GM12878 (cell line): ENCODE data around the gene ELFN2. TPM values are rescaled to one million over a fixed set of nuclear protein-coding genes. Genes with fewer than 3 reads are reported as not detected.

ENCODE experiments used
- ATAC-seq: fragments of 200-7000 bp; cut with Tn5 transposase; 3 replicates; pipeline ENCODE4 v1.9.1; 2020; ENCODE audit warnings: mild to moderate bottlenecking, moderate library complexity
- BruUV-seq: library from RNA; stranded (reverse); fragments of 400-500 nt; replicated peaks from 2 replicates; lab custom pipeline; 2021; lab: Mats Ljungman, UMichigan
- CTCF ChIA-PET: fragments of 300-600 bp; sonication (Branson Sonifier 250); formaldehyde crosslinking; extraction: SDS; loops from one replicate; lab custom pipeline; 2021; ENCODE audit warnings: inconsistent platforms; lab: Yijun Ruan, JAX
- POLR2A ChIA-PET: fragments of 350-600 bp; formaldehyde crosslinking; extraction: SDS; loops from one replicate; lab custom pipeline; 2021; ENCODE audit warnings: inconsistent platforms; lab: Charles Lee
- RAD21 ChIA-PET: fragments of 300-600 bp; sonication (Branson Sonifier 250); formaldehyde crosslinking; loops from one replicate; lab custom pipeline; 2023; ENCODE audit warnings: antibody characterized with exemption; ENCODE audit not compliant: unreplicated experiment; lab: Charles Lee
- SMC1A ChIA-PET: fragments of 300-600 bp; sonication (Branson Sonifier 250); formaldehyde crosslinking; loops from one replicate; lab custom pipeline; 2023; ENCODE audit not compliant: unreplicated experiment, uncharacterized antibody; lab: Charles Lee
- DNase-seq: peaks from one replicate; pipeline ENCODE4 v3.0.0-alpha.2; 2011; ENCODE audit warnings: low read depth, low spot score
- FAIRE-seq: peaks from 3 replicates; lab custom pipeline; 2011; peaks lifted over from hg19 to GRCh38; lab: Jason Lieb, UNC
- H2AFZ ChIP-seq: 2 replicates; pipeline ENCODE4 v1.6.0; 2011; ENCODE audit warnings: low read depth, low read length, control low read depth; ENCODE audit not compliant: control insufficient read depth
- H3K27ac ChIP-seq: 2 replicates; pipeline ENCODE4 v1.5.1; 2011; ENCODE audit warnings: control low read depth; ENCODE audit not compliant: control insufficient read depth, insufficient read depth
- H3K27me3 ChIP-seq, 2 experiments: replicated peaks in 1 of 2; 2 replicates each; pipeline versions ENCODE4 v1.6.0 to v1.6.1; 2011; ENCODE audit warnings: low read length in 1 of 2; ENCODE audit not compliant: control insufficient read depth in 2 of 2, insufficient read depth in 2 of 2
- H3K36me3 ChIP-seq, 2 experiments: 2 replicates each; pipeline ENCODE4 v1.5.1; 2011; ENCODE audit warnings: low read length in 1 of 2; ENCODE audit not compliant: control insufficient read depth in 2 of 2, insufficient read depth in 2 of 2
- H3K4me1 ChIP-seq: 2 replicates; pipeline ENCODE4 v1.6.1; 2011; ENCODE audit warnings: mild to moderate bottlenecking, low read length, moderate library complexity, mixed read lengths; ENCODE audit not compliant: control insufficient read depth, insufficient read depth
- H3K4me2 ChIP-seq: 2 replicates; pipeline ENCODE4 v1.6.0; 2011; ENCODE audit warnings: control low read depth; ENCODE audit not compliant: control insufficient read depth, insufficient read depth
- H3K4me3 ChIP-seq: fragments of 200-600 bp; sonication (generic); 2 replicates; pipeline ENCODE4 v1.5.1; 2016
- H3K79me2 ChIP-seq: 2 replicates; pipeline ENCODE4 v1.6.0; 2011; ENCODE audit warnings: low read length; ENCODE audit not compliant: control insufficient read depth, insufficient read depth
- H3K9ac ChIP-seq: 2 replicates; pipeline ENCODE4 v1.8.0; 2011; ENCODE audit warnings: low read length, control low read depth, mixed read lengths; ENCODE audit not compliant: control insufficient read depth, insufficient read depth
- H3K9me3 ChIP-seq: replicated peaks from 3 replicates; pipeline ENCODE4 v1.5.1; 2011; ENCODE audit warnings: mild to moderate bottlenecking, low read length; ENCODE audit not compliant: control insufficient read depth, insufficient read depth
- H4K20me1 ChIP-seq: 2 replicates; pipeline ENCODE4 v1.6.0; 2011; ENCODE audit not compliant: control insufficient read depth, insufficient read depth
- HDGF ChIP-seq: fragments of 450-650 bp; IDR thresholded peaks from 2 replicates; pipeline ENCODE4 v1.6.1; 2016; ENCODE audit warnings: antibody characterized with exemption
- NR2C1 ChIP-seq: fragments of 450-650 bp; IDR thresholded peaks from 2 replicates; pipeline ENCODE4 v1.6.1; 2017; ENCODE audit warnings: antibody characterized with exemption, mild to moderate bottlenecking, moderate library complexity
- SREBF1 ChIP-seq: IDR thresholded peaks from 2 replicates; pipeline ENCODE4 v1.6.1; 2012; ENCODE audit warnings: mild to moderate bottlenecking, low read length
- TBL1XR1 ChIP-seq: IDR thresholded peaks from 2 replicates; pipeline ENCODE4 v1.6.1; 2012; ENCODE audit warnings: low read depth, low read length, improper control_type of control experiment
- WGBS: methylation state at CpG from one replicate; pipeline ENCODE4 v1.1.6; 2016; ENCODE audit warnings: low lambda C conversion rate; ENCODE audit not compliant: insufficient replicate concordance, insufficient coverage; ENCODE audit errors: missing lambda C conversion rate; 5-methylcytosine and 5-hydroxymethylcytosine counted together
- in situ Hi-C: fragments of 300-500 bp; cut with MboI; formaldehyde crosslinking; loops from 9 replicates; pipeline ENCODE4 v1.14.3; 2018; ENCODE audit warnings: mixed read lengths
- intact Hi-C: fragments of 100-400 bp; cut with micrococcal nuclease; formaldehyde crosslinking; loops from one replicate; pipeline ENCODE4 v1.14.2; 2022; ENCODE audit not compliant: unreplicated experiment
- polyA plus RNA-seq, 11 experiments: library from polyadenylated mRNA; depleted of rRNA in 4 of 11; unstranded in 6 of 11; stranded (reverse) in 5 of 11; fragments of >200 nt; fragmentation: Nextera tagmentation in 4 of 11; fragmentation: Illumina TruSeq in 1 of 11; extraction: Ambion mirVana in 4 of 11; extraction: Trizol in 1 of 11; gene quantifications; 1 replicate in 1 of 11; 2 replicates in 10 of 11; pipeline versions ENCODE4 v1.2.1 to v1.2.3, GENCODE V29; 2011 to 2016; ENCODE audit warnings: inconsistent platforms in 2 of 11, missing spikeins in 2 of 11, low read depth in 1 of 11
- total RNA-seq, 4 experiments: library from RNA; depleted of rRNA in 3 of 4; stranded (reverse); fragments of >200 nt in 3 of 4; fragmentation: Illumina TruSeq in 1 of 4; extraction: Trizol in 1 of 4; gene quantifications; 2 replicates each; pipeline versions ENCODE4 v1.2.1 to v1.2.3, GENCODE V29; 2013 to 2021
- TF ChIP-seq, protein P1 (sequence below): fragments of 450-650 bp; formaldehyde crosslinking; IDR thresholded peaks from 2 replicates; pipeline ENCODE4 v1.5.0; 2022; ENCODE audit warnings: mild to moderate bottlenecking, missing genetic modification characterization

Gene ELFN2
- total and polyA plus RNA-seq, 10 of the 15 experiments (the other 5 are each of a cell fraction or from before 2014, with no cell fraction given), result 0.03 to 0.05 TPM; not detected in 8

GRCh38 chr22:37462436-37462835 lies 35.2 kb upstream of the ELFN2 start:
- no peak for DNase-seq
- SMC1A ChIA-PET, result interaction anchor here (1.3 kb wide), 1 partner anchor 36 kb away, joined by 3 read pairs; no protein-coding TSS in a partner anchor
- CTCF ChIA-PET, result interaction anchor here (0.6 to 1.4 kb wide), 3 partner anchors 10 to 145 kb away, joined by 3 to 4 read pairs (median 4); no protein-coding TSS in a partner anchor
- no peaks in the 10 kb centered on the region for H3K79me2 ChIP-seq
- H3K27ac ChIP-seq, result no peak overlapping the region
- POLR2A ChIA-PET, result no interaction called here
- H3K27me3 ChIP-seq, result no peaks in the 10 kb centered on the region
- WGBS, result 88% methylated on average over 5 of the region's 5 CpGs
- no peaks in the 10 kb centered on the region; the same call in 1 of the 2 replicates for H4K20me1 ChIP-seq
- FAIRE-seq, result no peak
- no peak overlapping the region for H3K9ac ChIP-seq
- H2AFZ ChIP-seq, result no peak overlapping the region
- no peaks in the 10 kb centered on the region for H3K9me3 ChIP-seq
- in situ Hi-C loops, result no loop called here
- H3K4me1 ChIP-seq, result peaks cover 12% of the 10 kb centered on the region
- no peak for ATAC-seq
- H3K4me2 ChIP-seq, result no peak overlapping the region
- H3K4me3 ChIP-seq, result no peak overlapping the region
- RAD21 ChIA-PET, result interaction anchor here (0.7 kb wide), 1 partner anchor 340 kb away, joined by 3 read pairs; no protein-coding TSS in a partner anchor
- H3K36me3 ChIP-seq, result peaks cover 3 to 4% of the 10 kb centered on the region in 2 experiments; a peak in 2 of 4 replicates
- no TSS peak for BruUV-seq
- no peak for TF ChIP-seq NR2C1
- no peak for TF ChIP-seq HDGF
- TF ChIP-seq, protein P1, sequence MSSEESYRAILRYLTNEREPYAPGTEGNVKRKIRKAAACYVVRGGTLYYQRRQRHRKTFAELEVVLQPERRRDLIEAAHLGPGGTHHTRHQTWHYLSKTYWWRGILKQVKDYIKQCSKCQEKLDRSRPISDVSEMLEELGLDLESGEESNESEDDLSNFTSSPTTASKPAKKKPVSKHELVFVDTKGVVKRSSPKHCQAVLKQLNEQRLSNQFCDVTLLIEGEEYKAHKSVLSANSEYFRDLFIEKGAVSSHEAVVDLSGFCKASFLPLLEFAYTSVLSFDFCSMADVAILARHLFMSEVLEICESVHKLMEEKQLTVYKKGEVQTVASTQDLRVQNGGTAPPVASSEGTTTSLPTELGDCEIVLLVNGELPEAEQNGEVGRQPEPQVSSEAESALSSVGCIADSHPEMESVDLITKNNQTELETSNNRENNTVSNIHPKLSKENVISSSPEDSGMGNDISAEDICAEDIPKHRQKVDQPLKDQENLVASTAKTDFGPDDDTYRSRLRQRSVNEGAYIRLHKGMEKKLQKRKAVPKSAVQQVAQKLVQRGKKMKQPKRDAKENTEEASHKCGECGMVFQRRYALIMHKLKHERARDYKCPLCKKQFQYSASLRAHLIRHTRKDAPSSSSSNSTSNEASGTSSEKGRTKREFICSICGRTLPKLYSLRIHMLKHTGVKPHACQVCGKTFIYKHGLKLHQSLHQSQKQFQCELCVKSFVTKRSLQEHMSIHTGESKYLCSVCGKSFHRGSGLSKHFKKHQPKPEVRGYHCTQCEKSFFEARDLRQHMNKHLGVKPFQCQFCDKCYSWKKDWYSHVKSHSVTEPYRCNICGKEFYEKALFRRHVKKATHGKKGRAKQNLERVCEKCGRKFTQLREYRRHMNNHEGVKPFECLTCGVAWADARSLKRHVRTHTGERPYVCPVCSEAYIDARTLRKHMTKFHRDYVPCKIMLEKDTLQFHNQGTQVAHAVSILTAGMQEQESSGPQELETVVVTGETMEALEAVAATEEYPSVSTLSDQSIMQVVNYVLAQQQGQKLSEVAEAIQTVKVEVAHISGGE, result no peak
- no peak for TF ChIP-seq TBL1XR1
- no peak for TF ChIP-seq SREBF1
- intact Hi-C loops, result no loop called here
